SU-DHL-6 (cell line): ENCODE data around the gene VSIG8.

Experiments used
- EZH2phosphoT487 ChIP-seq: fragments of 200-600 bp; sonication (generic), shearing (Covaris generic); conservative IDR thresholded peaks from 2 replicates; pipeline ENCODE4 v1.6.1; 2018; ENCODE audit warnings: mild to moderate bottlenecking, antibody characterized with exemption, low read length, moderate library complexity, mixed read lengths
- TF ChIP-seq, protein P1 (sequence below): fragments of 200-600 bp; sonication (generic); IDR thresholded peaks from one replicate; pipeline ENCODE4 v1.5.1; 2017; ENCODE audit warnings: antibody characterized with exemption, mild to moderate bottlenecking, low read length, moderate library complexity; ENCODE audit not compliant: insufficient read depth, poor library complexity, severe bottlenecking

GRCh38 chr1:159825564-159825963 lies 36.9 kb downstream of the VSIG8 start:
- TF ChIP-seq EZH2phosphoT487 = no peak
- TF ChIP-seq, protein P1, sequence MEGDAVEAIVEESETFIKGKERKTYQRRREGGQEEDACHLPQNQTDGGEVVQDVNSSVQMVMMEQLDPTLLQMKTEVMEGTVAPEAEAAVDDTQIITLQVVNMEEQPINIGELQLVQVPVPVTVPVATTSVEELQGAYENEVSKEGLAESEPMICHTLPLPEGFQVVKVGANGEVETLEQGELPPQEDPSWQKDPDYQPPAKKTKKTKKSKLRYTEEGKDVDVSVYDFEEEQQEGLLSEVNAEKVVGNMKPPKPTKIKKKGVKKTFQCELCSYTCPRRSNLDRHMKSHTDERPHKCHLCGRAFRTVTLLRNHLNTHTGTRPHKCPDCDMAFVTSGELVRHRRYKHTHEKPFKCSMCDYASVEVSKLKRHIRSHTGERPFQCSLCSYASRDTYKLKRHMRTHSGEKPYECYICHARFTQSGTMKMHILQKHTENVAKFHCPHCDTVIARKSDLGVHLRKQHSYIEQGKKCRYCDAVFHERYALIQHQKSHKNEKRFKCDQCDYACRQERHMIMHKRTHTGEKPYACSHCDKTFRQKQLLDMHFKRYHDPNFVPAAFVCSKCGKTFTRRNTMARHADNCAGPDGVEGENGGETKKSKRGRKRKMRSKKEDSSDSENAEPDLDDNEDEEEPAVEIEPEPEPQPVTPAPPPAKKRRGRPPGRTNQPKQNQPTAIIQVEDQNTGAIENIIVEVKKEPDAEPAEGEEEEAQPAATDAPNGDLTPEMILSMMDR = no peak
